Right lobe of liver (tissue), 6 donors: ENCODE results near the gene TSC22D1. TPM values are rescaled to one million over a fixed set of nuclear protein-coding genes. Genes with fewer than 3 reads are reported as not detected.
A peak's percentile ranks its signal among the peaks of the same experiment; 100 is the strongest.

Experiments
- ATAC-seq, 4 donors: fragments of 200-7000 bp; cut with Tn5 transposase; one replicate each; pipeline ENCODE4 v1.9.1; 2020; ENCODE audit warnings: mild to moderate bottlenecking in 4 of 4, moderate library complexity in 4 of 4
- DNase-seq, 3 donors: peaks; one replicate each; pipeline ENCODE4 v3.0.0-alpha.2; 2020
- H3K27ac ChIP-seq, 3 donors: fragments of 200-600 bp; one replicate each; pipeline ENCODE4 v1.8.0; 2022
- H3K27me3 ChIP-seq, 2 donors: fragments of 200-600 bp; one replicate each; pipeline ENCODE4 v1.8.0; 2022
- H3K36me3 ChIP-seq, 4 donors: fragments of 200-600 bp; sonication (generic) in 1 of 4; one replicate each; pipeline versions ENCODE4 v1.5.1 to v1.8.0; 2017 to 2022; ENCODE audit warnings: control low read depth in 1 of 4
- H3K4me1 ChIP-seq, 4 donors: fragments of 200-600 bp; sonication (generic) in 1 of 4; one replicate each; pipeline versions ENCODE4 v1.5.1 to v1.8.0; 2017 to 2022; ENCODE audit warnings: control low read depth in 1 of 4
- H3K4me3 ChIP-seq, 3 donors: fragments of 200-600 bp; one replicate each; pipeline ENCODE4 v1.8.0; 2022
- H3K9me3 ChIP-seq, 4 donors: fragments of 200-600 bp; sonication (generic) in 1 of 4; one replicate each; pipeline versions ENCODE4 v1.5.1 to v1.8.0; 2017 to 2022; ENCODE audit warnings: control low read depth in 1 of 4
- CTCF ChIP-seq, 4 donors: fragments of 200-600 bp in 3 of 4; fragments of 450-650 bp in 1 of 4; IDR thresholded peaks; one replicate each; pipeline versions ENCODE4 v1.5.1 to v1.8.0; 2016 to 2022; ENCODE audit warnings: antibody characterized with exemption in 4 of 4, mild to moderate bottlenecking in 2 of 4
- POLR2A ChIP-seq: fragments of 450-650 bp; IDR thresholded peaks from one replicate; pipeline ENCODE4 v1.6.1; 2017; ENCODE audit warnings: antibody characterized with exemption, mild to moderate bottlenecking
- WGBS: methylation state at CpG from one replicate; pipeline ENCODE4 v1.1.6; 2018; ENCODE audit warnings: low coverage, low lambda C conversion rate; ENCODE audit not compliant: insufficient coverage; ENCODE audit errors: missing lambda C conversion rate; 5-methylcytosine and 5-hydroxymethylcytosine counted together
- intact Hi-C, 2 donors: fragments of 100-400 bp; cut with DNase I; formaldehyde crosslinking; loops; one replicate each; pipeline versions ENCODE4 v1.11.2 to v1.14.1; 2022
- total RNA-seq, 6 experiments: library from RNA; depleted of rRNA in 2 of 6; stranded (reverse); fragments of >200 nt in 2 of 6; fragmentation: NEBNext Ultra II Directional in 3 of 6; extraction: Animal tissue kit (Norgen Biotek cat#: 25700) in 3 of 6; gene quantifications; one replicate each; pipeline versions ENCODE4 v1.1.0 to v1.2.4, GENCODE V29; 2016 to 2023
- donor health status: DM: no; HTN: yes; CAD: no.
- donor health status: DM: no; HTN: no; CAD: no.
- donor health status: DM: no; HTN: no; CAD: no.
- donor health status: DM: no; HTN: yes; CAD: no.
- donor health status: DM: no; HTN: yes; CAD: no.

Gene TSC22D1
- total RNA-seq, 6 experiments from 2014 or later = 21.2 to 44.4 (median 27.9) TPM

GRCh38 chr13:44404261-44405132 is 171.6 kb downstream of the TSC22D1 start:
- no peaks in the 10 kb centered on the region for H3K9me3 ChIP-seq
- ATAC-seq = peak; percentile 81 to 88 (median 86)

GRCh38 chr13:44403461-44404056 is 172.6 kb downstream of the TSC22D1 start:
- Histone ChIP-seq H3K36me3 (no peaks in the 10 kb centered on the region), H3K4me1 (peaks cover 0 to 28% (median 7%) of the 10 kb centered on the region in 4 donors), H3K27me3 (no peaks in the 10 kb centered on the region), H3K4me3 (peak overlapping the region in 2 of 3 donors; percentile 58 to 62), H3K27ac (peak overlapping the region; percentile 71 to 86 (median 84)), H3K9me3 (no peaks in the 10 kb centered on the region)
- TF ChIP-seq POLR2A (no peak), CTCF (IDR thresholded peaks at IDR 0.05) (no peak)
- 30% methylated on average over 11 of the region's 11 CpGs for WGBS
- DNase-seq = peak in 2 of 3 donors; percentile 73 to 78
- ATAC-seq = peak; percentile 30 to 66 (median 48)
- intact Hi-C loops = no loop called here

More at GRCh38 chr13:44404261-44405132, 171.6 kb downstream of the TSC22D1 start:
- no peaks in the 10 kb centered on the region for H3K27me3 ChIP-seq
- intact Hi-C loops = no loop called here
- H3K4me3 ChIP-seq = peak overlapping the region; percentile 36 to 62 (median 58)
- DNase-seq = peak; percentile 65 to 90 (median 87)
- 30% methylated on average over 9 of the region's 15 CpGs for WGBS
- H3K4me1 ChIP-seq = peaks cover 0 to 28% (median 7%) of the 10 kb centered on the region in 4 donors
- H3K27ac ChIP-seq = peak overlapping the region; percentile 71 to 86 (median 84)
- TF ChIP-seq CTCF (IDR thresholded peaks at IDR 0.05) (peak in 1 of 4 donors; percentile 20), POLR2A (peak; percentile 79)
- H3K36me3 ChIP-seq = no peaks in the 10 kb centered on the region

GRCh38 chr13:44402899-44403445 is 173.2 kb downstream of the TSC22D1 start:
- Histone ChIP-seq H3K9me3 (no peaks in the 10 kb centered on the region), H3K36me3 (no peaks in the 10 kb centered on the region), H3K4me3 (peak overlapping the region in 1 of 3 donors; percentile 62), H3K27me3 (no peaks in the 10 kb centered on the region), H3K27ac (peak overlapping the region in 2 of 3 donors; percentile 84 to 86), H3K4me1 (peaks cover 0 to 28% (median 7%) of the 10 kb centered on the region in 4 donors)
- ATAC-seq (no peak), DNase-seq (peak in 1 of 3 donors; percentile 18)
- intact Hi-C loops = no loop called here
- 81% methylated on average over 6 of the region's 13 CpGs for WGBS
- TF ChIP-seq CTCF (IDR thresholded peaks at IDR 0.05) (no peak), POLR2A (no peak)

- DNase-seq = peak in 1 of 3 donors; percentile 58
- Histone ChIP-seq H3K36me3 (no peaks in the 10 kb centered on the region), H3K27me3 (no peaks in the 10 kb centered on the region), H3K9me3 (no peaks in the 10 kb centered on the region), H3K4me1 (peaks cover 0 to 38% (median 7%) of the 10 kb centered on the region in 4 donors), H3K4me3 (no peak overlapping the region), H3K27ac (peak overlapping the region in 1 of 3 donors; percentile 15)
- TF ChIP-seq POLR2A (no peak), CTCF (IDR thresholded peaks at IDR 0.05) (no peak)
- no peak for ATAC-seq
- WGBS = 92% methylated on average over 2 of the region's 2 CpGs
- intact Hi-C loops = no loop called here
These were observed 174.6 kb downstream of the TSC22D1 start for GRCh38 chr13:44401577-44401976.
